Measurements from ENCODE around the gene BMF.

DNA sequence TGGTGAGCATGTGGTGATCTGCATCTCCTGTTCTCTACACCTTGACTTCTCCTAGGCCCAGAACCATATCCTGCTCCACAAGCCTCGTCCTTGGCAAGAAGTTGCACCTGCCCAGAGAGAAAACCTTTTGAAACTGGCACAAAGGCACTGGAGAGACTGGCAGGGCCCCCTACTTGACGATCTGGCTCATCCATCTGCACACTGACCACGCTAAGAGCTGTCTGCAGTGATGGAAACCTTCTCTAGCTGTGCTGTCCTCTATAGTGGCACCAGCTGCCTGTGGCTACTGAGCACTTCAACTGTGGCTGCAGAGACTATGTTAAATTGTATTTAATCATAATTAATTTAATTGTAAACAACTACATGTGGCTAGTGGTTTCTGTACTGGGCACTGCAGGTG, 43.5 kb downstream of the BMF start:
- no peak for TF ChIP-seq EZH2 (IDR thresholded peaks at IDR 0.05; ENCODE audit: borderline replicate concordance, low read depth, low read length, severe bottlenecking)
- TF ChIP-seq CTCF (IDR thresholded peaks at IDR 0.05; ENCODE audit: extremely low read depth in 1 of 2, insufficient read depth in 1 of 2, low read depth in 1 of 2, low read length in 2 of 2): no peak
- no peak for TF ChIP-seq POLR2AphosphoS5 (IDR thresholded peaks at IDR 0.05; ENCODE audit: insufficient read depth, low read depth, low read length)

Data from endothelial cell of umbilical vein (primary cell).